Measurements from ENCODE around the gene PIK3R1. TPM values are rescaled to one million over a fixed set of nuclear protein-coding genes. Genes with fewer than 3 reads are reported as not detected.

Gene PIK3R1
- total RNA-seq, 6 experiments from 2014 or later = 36.3 to 173 (median 72.8) TPM

- Histone ChIP-seq H3K27me3 (no peaks in the 10 kb centered on the region), H3K9me3 (no peaks in the 10 kb centered on the region), H3K4me1 (peaks cover 0 to 3% (median 0%) of the 10 kb centered on the region in 4 donors), H3K4me3 (no peak overlapping the region), H3K36me3 (peaks cover 0 to 86% (median 52%) of the 10 kb centered on the region in 4 donors), H3K27ac (no peak overlapping the region)
- ATAC-seq = peak in 2 of 4 donors; percentile 18 to 26
- intact Hi-C loops (cut with DNase I) = no loop called here
- no peak for DNase-seq
- TF ChIP-seq POLR2A (IDR thresholded peaks at IDR 0.05) = no peak
- no peak for TF ChIP-seq CTCF (IDR thresholded peaks at IDR 0.05)
- WGBS (ENCODE audit: insufficient coverage, low coverage, low lambda C conversion rate, missing lambda C conversion rate) = 100% methylated on average over 1 of the region's 1 CpG
Measured at GRCh38 chr5:68296895-68297294, 81.3 kb downstream of the PIK3R1 start.

GRCh38 chr5:68297656-68298055 lies 82.1 kb downstream of the PIK3R1 start:
- DNase-seq = no peak

GRCh38 chr5:68298479-68298878 lies 82.9 kb downstream of the PIK3R1 start:
- Histone ChIP-seq H3K4me3 (no peak overlapping the region), H3K27ac (no peak overlapping the region), H3K4me1 (no peaks in the 10 kb centered on the region), H3K9me3 (no peaks in the 10 kb centered on the region), H3K36me3 (peaks cover 0 to 70% (median 43%) of the 10 kb centered on the region in 4 donors), H3K27me3 (no peaks in the 10 kb centered on the region)
- WGBS (ENCODE audit: insufficient coverage, low coverage, low lambda C conversion rate, missing lambda C conversion rate) = 74% methylated on average over 2 of the region's 2 CpGs
- DNase-seq (no peak), ATAC-seq (no peak)
- intact Hi-C loops (cut with DNase I) = no loop called here
- TF ChIP-seq CTCF (IDR thresholded peaks at IDR 0.05) (no peak), POLR2A (IDR thresholded peaks at IDR 0.05) (no peak)

More at GRCh38 chr5:68297656-68298055, 82.1 kb downstream of the PIK3R1 start:
- Histone ChIP-seq H3K36me3 (peaks cover 0 to 78% (median 48%) of the 10 kb centered on the region in 4 donors), H3K4me1 (no peaks in the 10 kb centered on the region), H3K27me3 (no peaks in the 10 kb centered on the region), H3K4me3 (no peak overlapping the region), H3K27ac (no peak overlapping the region), H3K9me3 (no peaks in the 10 kb centered on the region)
- WGBS (ENCODE audit: insufficient coverage, low coverage, low lambda C conversion rate, missing lambda C conversion rate) = 75% methylated on average over 4 of the region's 4 CpGs
- ATAC-seq = peak in 3 of 4 donors; percentile 8 to 27 (median 9)
- intact Hi-C loops (cut with DNase I) = no loop called here
- TF ChIP-seq CTCF (IDR thresholded peaks at IDR 0.05) = no peak

GRCh38 chr5:68299105-68299504 lies 83.5 kb downstream of the PIK3R1 start:
- peaks cover 0 to 63% (median 39%) of the 10 kb centered on the region in 4 donors for H3K36me3 ChIP-seq
- 68% methylated on average over 4 of the region's 4 CpGs for WGBS (ENCODE audit: insufficient coverage, low coverage, low lambda C conversion rate, missing lambda C conversion rate)
- ATAC-seq = no peak
- H3K4me1 ChIP-seq = no peaks in the 10 kb centered on the region
- intact Hi-C loops (cut with DNase I) = no loop called here
- no peak for DNase-seq
- no peak overlapping the region for H3K4me3 ChIP-seq
- H3K27me3 ChIP-seq = no peaks in the 10 kb centered on the region
- no peak for TF ChIP-seq CTCF (IDR thresholded peaks at IDR 0.05)
- no peak for TF ChIP-seq POLR2A (IDR thresholded peaks at IDR 0.05)
- no peaks in the 10 kb centered on the region for H3K9me3 ChIP-seq
- H3K27ac ChIP-seq = no peak overlapping the region

- Histone ChIP-seq H3K9me3 (no peaks in the 10 kb centered on the region), H3K27ac (no peak overlapping the region), H3K4me1 (no peaks in the 10 kb centered on the region), H3K27me3 (no peaks in the 10 kb centered on the region), H3K4me3 (no peak overlapping the region), H3K36me3 (peaks cover 0 to 59% (median 34%) of the 10 kb centered on the region in 4 donors)
- 89% methylated on average over 3 of the region's 3 CpGs for WGBS (ENCODE audit: insufficient coverage, low coverage, low lambda C conversion rate, missing lambda C conversion rate)
- intact Hi-C loops (cut with DNase I) = no loop called here
- ATAC-seq (no peak), DNase-seq (no peak)
- TF ChIP-seq CTCF (IDR thresholded peaks at IDR 0.05) (no peak), POLR2A (IDR thresholded peaks at IDR 0.05) (no peak)
Measured at GRCh38 chr5:68299575-68299974, 84.0 kb downstream of the PIK3R1 start.
